ENCODE data around the gene CREB3L2.

- TF ChIP-seq, protein P1, sequence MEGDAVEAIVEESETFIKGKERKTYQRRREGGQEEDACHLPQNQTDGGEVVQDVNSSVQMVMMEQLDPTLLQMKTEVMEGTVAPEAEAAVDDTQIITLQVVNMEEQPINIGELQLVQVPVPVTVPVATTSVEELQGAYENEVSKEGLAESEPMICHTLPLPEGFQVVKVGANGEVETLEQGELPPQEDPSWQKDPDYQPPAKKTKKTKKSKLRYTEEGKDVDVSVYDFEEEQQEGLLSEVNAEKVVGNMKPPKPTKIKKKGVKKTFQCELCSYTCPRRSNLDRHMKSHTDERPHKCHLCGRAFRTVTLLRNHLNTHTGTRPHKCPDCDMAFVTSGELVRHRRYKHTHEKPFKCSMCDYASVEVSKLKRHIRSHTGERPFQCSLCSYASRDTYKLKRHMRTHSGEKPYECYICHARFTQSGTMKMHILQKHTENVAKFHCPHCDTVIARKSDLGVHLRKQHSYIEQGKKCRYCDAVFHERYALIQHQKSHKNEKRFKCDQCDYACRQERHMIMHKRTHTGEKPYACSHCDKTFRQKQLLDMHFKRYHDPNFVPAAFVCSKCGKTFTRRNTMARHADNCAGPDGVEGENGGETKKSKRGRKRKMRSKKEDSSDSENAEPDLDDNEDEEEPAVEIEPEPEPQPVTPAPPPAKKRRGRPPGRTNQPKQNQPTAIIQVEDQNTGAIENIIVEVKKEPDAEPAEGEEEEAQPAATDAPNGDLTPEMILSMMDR (IDR thresholded peaks at IDR 0.05), result no peak
- no peak for TF ChIP-seq EP300 (IDR thresholded peaks at IDR 0.05)
Measured at GRCh38 chr7:137879357-137880158, 122.3 kb downstream of the CREB3L2 start.

All from suprapubic skin (tissue), 3 donors.